VCaP (cell line): Measurements from ENCODE around the gene DLGAP1.

Experiments used
- H3K27ac ChIP-seq: fragments of 450-650 bp; 2 replicates; pipeline ENCODE4 v1.5.1; 2017
- CTCF ChIP-seq: fragments of 450-650 bp; conservative IDR thresholded peaks from 2 replicates; pipeline ENCODE4 v1.5.1; 2017; ENCODE audit warnings: mild to moderate bottlenecking, moderate library complexity

Gene DLGAP1

DNA sequence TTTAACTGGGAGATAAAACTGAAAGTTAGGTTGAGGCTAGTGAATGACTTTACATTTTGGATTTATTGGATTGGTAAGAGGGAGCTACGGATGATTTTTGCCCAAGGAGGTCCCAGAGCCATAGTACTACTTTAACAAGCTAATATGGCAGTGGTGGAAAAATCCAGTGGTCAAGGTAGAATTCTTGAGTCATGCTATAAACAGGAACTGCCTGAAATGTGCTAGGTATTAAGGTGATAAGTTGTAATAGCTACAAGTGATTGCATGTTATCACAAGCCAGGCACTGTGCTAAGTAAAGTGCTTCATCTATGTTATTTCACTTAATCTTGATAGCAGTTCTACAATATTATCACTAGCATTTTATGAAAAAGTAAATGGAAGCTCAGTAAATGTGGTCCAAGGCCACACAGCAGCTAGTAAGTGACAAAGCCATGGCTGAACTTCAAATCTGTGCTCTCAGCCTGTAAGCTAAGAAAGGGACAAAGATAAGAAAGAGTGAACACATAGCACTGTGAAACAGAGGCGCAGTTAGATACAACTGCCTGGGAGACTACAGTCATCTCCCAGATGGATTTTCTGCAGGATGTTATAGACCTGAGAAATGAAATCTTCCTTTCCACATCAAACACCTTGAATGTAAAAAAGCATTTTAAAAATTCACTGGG, 535.6 kb downstream of the DLGAP1 start:
- no peak overlapping the region for H3K27ac ChIP-seq
- TF ChIP-seq CTCF = no peak

DNA sequence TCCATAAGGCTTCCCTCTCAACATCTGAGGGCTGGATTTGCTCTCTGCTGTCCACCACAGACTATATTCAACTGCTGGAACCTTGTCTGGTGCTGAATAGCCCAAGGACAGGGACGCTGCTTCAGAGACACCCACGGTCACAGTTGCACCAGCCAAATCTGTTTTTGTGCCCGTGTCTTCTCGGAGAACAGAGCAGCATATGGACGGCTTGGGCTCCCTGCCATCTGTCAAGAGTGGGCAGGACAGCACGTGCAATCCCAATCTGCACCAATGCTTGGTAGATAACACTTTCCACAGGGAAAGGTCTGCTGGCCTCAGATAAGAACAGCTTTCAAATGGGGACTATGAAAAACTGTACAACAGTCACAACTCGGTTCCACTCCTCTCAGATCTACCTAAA, 539.0 kb downstream of the DLGAP1 start:
- no peak for TF ChIP-seq CTCF
- no peak overlapping the region for H3K27ac ChIP-seq

- no peak overlapping the region for H3K27ac ChIP-seq
- TF ChIP-seq CTCF = no peak
These were observed 540.1 kb downstream of the DLGAP1 start for GRCh38 chr18:3914833-3915610.

GRCh38 chr18:3914109-3914508, 541.0 kb downstream of the DLGAP1 start:
- H3K27ac ChIP-seq = no peak overlapping the region
- TF ChIP-seq CTCF = no peak

DNA sequence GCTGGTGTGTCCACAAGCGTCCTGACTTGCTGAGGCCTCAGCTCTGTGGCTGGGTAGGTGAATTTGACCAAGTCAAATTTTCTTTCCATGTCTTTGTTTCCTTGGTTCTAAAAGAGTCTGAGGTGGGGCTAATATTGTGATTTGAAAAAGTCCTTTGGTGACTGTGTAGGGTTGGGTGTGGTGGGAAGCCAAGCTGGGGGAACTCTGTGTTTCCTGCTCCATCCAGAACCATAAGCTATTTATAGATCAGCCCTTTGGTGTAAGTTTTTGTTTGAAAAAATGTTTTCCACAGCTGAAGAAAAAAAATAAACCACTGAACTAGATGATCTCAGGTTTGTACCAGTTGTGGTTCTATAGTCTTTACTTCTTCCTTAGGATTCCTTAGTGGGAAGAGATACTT, 542.4 kb downstream of the DLGAP1 start:
- TF ChIP-seq CTCF = no peak
- H3K27ac ChIP-seq = no peak overlapping the region

DNA sequence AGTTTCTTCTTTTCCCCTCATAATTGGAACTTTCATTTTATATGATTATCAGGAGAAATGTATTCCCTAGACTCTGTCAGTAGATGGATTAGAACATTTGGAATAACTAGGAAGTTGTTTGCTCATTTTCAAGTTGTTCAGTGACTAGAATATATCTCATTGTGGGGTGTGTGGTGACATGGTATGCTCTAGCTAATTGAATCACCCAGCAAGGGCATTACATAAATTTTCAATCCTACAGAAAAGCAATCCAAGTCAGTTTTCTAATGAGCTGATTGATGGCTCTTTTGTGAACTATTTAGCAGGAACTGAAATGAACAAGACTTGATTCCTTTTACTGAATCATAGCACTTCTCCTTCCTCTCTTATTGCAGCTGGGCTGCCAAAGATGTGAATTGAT, 543.7 kb downstream of the DLGAP1 start:
- no peak overlapping the region for H3K27ac ChIP-seq
- no peak for TF ChIP-seq CTCF

GRCh38 chr18:3910512-3910911, 544.6 kb downstream of the DLGAP1 start:
- no peak overlapping the region for H3K27ac ChIP-seq
- no peak for TF ChIP-seq CTCF
